HepG2 (cell line): Measurements from ENCODE around the gene DDX19B. TPM values are rescaled to one million over a fixed set of nuclear protein-coding genes. Genes with fewer than 3 reads are reported as not detected.

Experiments used
- ATAC-seq: fragments of 200-7000 bp; cut with Tn5 transposase; 3 replicates; pipeline ENCODE4 v1.9.1; 2020; ENCODE audit warnings: mild to moderate bottlenecking, moderate library complexity
- BruUV-seq: library from RNA; stranded (reverse); fragments of 400-500 nt; replicated peaks from 2 replicates; lab custom pipeline; 2021; lab: Mats Ljungman, UMichigan
- CTCF ChIA-PET: fragments of 300-600 bp; formaldehyde crosslinking; extraction: SDS; loops from one replicate; lab custom pipeline; 2021; ENCODE audit warnings: low total read pairs, inconsistent platforms, low intra/inter-chr PET ratio; lab: Yijun Ruan, JAX
- POLR2A ChIA-PET: fragments of 350-600 bp; sonication (Branson Sonifier 250); formaldehyde crosslinking; loops from one replicate; lab custom pipeline; 2020; ENCODE audit warnings: antibody characterized with exemption, inconsistent platforms; lab: Yijun Ruan, JAX
- DNase-seq: peaks from one replicate; pipeline ENCODE4 v3.0.0-alpha.2; 2015; ENCODE audit warnings: low spot score
- FAIRE-seq: peaks from 3 replicates; lab custom pipeline; 2011; peaks lifted over from hg19 to GRCh38; lab: Jason Lieb, UNC
- H2AFZ ChIP-seq: one replicate; pipeline ENCODE4 v1.6.1; 2011; ENCODE audit warnings: low read length, inconsistent platforms
- H3K27ac ChIP-seq: fragments of 300-600 bp; 3 replicates; pipeline ENCODE4 v1.8.0; 2011; ENCODE audit warnings: mixed run types, mild to moderate bottlenecking, mixed read lengths, low read length, inconsistent platforms; ENCODE audit not compliant: insufficient read depth; ENCODE audit errors: extremely low read length
- H3K27me3 ChIP-seq, 2 experiments: fragments of 200-600 bp in 1 of 2; 2 replicates in 1 of 2; 3 replicates in 1 of 2; pipeline versions ENCODE4 v1.6.0 to v1.8.0; 2011; ENCODE audit warnings: low read length in 2 of 2, mild to moderate bottlenecking in 2 of 2, moderate library complexity in 2 of 2, inconsistent platforms in 1 of 2; ENCODE audit not compliant: insufficient read depth in 2 of 2, control insufficient read depth in 1 of 2
- H3K36me3 ChIP-seq, 2 experiments: fragments of 200-600 bp in 1 of 2; replicated peaks in 1 of 2; 2 replicates in 1 of 2; 3 replicates in 1 of 2; pipeline versions ENCODE4 v1.5.1 to v1.8.0; 2011; ENCODE audit warnings: low read length in 2 of 2, inconsistent platforms in 1 of 2; ENCODE audit not compliant: insufficient read depth in 2 of 2, control insufficient read depth in 1 of 2
- H3K4me1 ChIP-seq: 2 replicates; pipeline ENCODE4 v1.5.1; 2012; ENCODE audit warnings: low read length, inconsistent platforms; ENCODE audit not compliant: insufficient read depth
- H3K4me2 ChIP-seq: 2 replicates; pipeline ENCODE4 v1.6.0; 2011; ENCODE audit warnings: low read depth, low read length, inconsistent platforms
- H3K4me3 ChIP-seq, 3 experiments: fragments of 200-600 bp in 1 of 3; sonication (generic), shearing (Covaris generic) in 1 of 3; replicated peaks in 1 of 3; 2 replicates each; pipeline ENCODE4 v1.5.1; 2011 to 2016; ENCODE audit warnings: low read length in 3 of 3, inconsistent platforms in 2 of 3, low read depth in 2 of 3, mild to moderate bottlenecking in 2 of 3, control low read depth in 1 of 3, mixed read lengths in 1 of 3; ENCODE audit not compliant: insufficient read depth in 1 of 3
- H3K79me2 ChIP-seq: one replicate; pipeline ENCODE4 v1.6.1; 2011; ENCODE audit warnings: low read length, inconsistent platforms; ENCODE audit not compliant: insufficient read depth
- H3K9ac ChIP-seq: 2 replicates; pipeline ENCODE4 v1.6.0; 2011; ENCODE audit warnings: mild to moderate bottlenecking, low read depth, low read length, inconsistent platforms; ENCODE audit not compliant: insufficient read depth
- H3K9me3 ChIP-seq: 2 replicates; pipeline ENCODE4 v1.5.1; 2012; ENCODE audit warnings: mild to moderate bottlenecking, low read length
- H4K20me1 ChIP-seq: 2 replicates; pipeline ENCODE4 v1.6.0; 2011; ENCODE audit warnings: inconsistent platforms, mild to moderate bottlenecking, low read length, moderate library complexity; ENCODE audit not compliant: insufficient read depth
- EEA1 ChIP-seq: sonication (generic); formaldehyde crosslinking; IDR thresholded peaks from 2 replicates; pipeline ENCODE4 v1.5.1; 2020; ENCODE audit warnings: mild to moderate bottlenecking, missing genetic modification reagents, borderline replicate concordance
- KAT2B ChIP-seq: fragments of 150-350 bp; IDR thresholded peaks from 2 replicates; pipeline ENCODE4 v1.6.1; 2014; ENCODE audit warnings: low read depth, low read length, borderline replicate concordance
- MAFF ChIP-seq: IDR thresholded peaks from 2 replicates; pipeline ENCODE4 v1.6.1; 2011; ENCODE audit warnings: low read depth, low read length, improper control_type of control experiment
- MAFK ChIP-seq, 2 experiments: IDR thresholded peaks in 1 of 2; conservative IDR thresholded peaks in 1 of 2; 2 replicates each; pipeline ENCODE4 v1.6.1; 2011; ENCODE audit warnings: improper control_type of control experiment in 2 of 2, low read length in 2 of 2
- MYC ChIP-seq: sonication (generic); formaldehyde crosslinking; IDR thresholded peaks from 2 replicates; pipeline ENCODE4 v1.9.0; 2021; ENCODE audit warnings: missing genetic modification reagents, borderline replicate concordance
- NFE2L1 ChIP-seq: sonication (generic); formaldehyde crosslinking; IDR thresholded peaks from 2 replicates; pipeline ENCODE4 v1.4.0; 2020; ENCODE audit warnings: missing genetic modification reagents, mild to moderate bottlenecking, borderline replicate concordance
- RNF2 ChIP-seq: fragments of 450-650 bp; conservative IDR thresholded peaks from 2 replicates; pipeline ENCODE4 v1.6.1; 2016; ENCODE audit warnings: low read depth
- SMYD3 ChIP-seq: sonication (generic); formaldehyde crosslinking; IDR thresholded peaks from 2 replicates; pipeline ENCODE4 v1.8.1; 2023; ENCODE audit warnings: mild to moderate bottlenecking, missing genetic modification reagents
- TBX2 ChIP-seq: sonication (generic); formaldehyde crosslinking; IDR thresholded peaks from 2 replicates; pipeline ENCODE4 v1.5.0; 2020; ENCODE audit warnings: missing genetic modification reagents, mild to moderate bottlenecking, borderline replicate concordance
- ZC3H13 ChIP-seq: sonication (generic); formaldehyde crosslinking; IDR thresholded peaks from 2 replicates; pipeline ENCODE4 v1.8.1; 2023; ENCODE audit warnings: mild to moderate bottlenecking, missing genetic modification reagents, moderate library complexity
- ZNF672 ChIP-seq: sonication (generic); formaldehyde crosslinking; IDR thresholded peaks from 2 replicates; pipeline ENCODE4 v1.8.1; 2022; ENCODE audit warnings: missing genetic modification reagents
- ZNF720 ChIP-seq: sonication (generic); formaldehyde crosslinking; IDR thresholded peaks from 2 replicates; pipeline ENCODE4 v1.4.0; 2020; ENCODE audit warnings: missing genetic modification reagents
- ZNF737 ChIP-seq: sonication (generic); formaldehyde crosslinking; IDR thresholded peaks from 2 replicates; pipeline ENCODE4 v1.5.0; 2020; ENCODE audit warnings: missing genetic modification reagents, mild to moderate bottlenecking, borderline replicate concordance
- WGBS: methylation state at CpG from one replicate; pipeline ENCODE4 v1.1.6; 2017; ENCODE audit warnings: low lambda C conversion rate; 5-methylcytosine and 5-hydroxymethylcytosine counted together
- in situ Hi-C: cut with HindIII; loops from 2 replicates; pipeline ENCODE4 v1.10.0; 2017; ENCODE audit warnings: low pct_unique_long_range_greater_than_20kb; ENCODE audit not compliant: extremely low pct_ligation_motif_present
- intact Hi-C: fragments of 100-400 bp; cut with micrococcal nuclease; formaldehyde crosslinking; loops from one replicate; pipeline ENCODE4 v1.10.0; 2022; ENCODE audit not compliant: unreplicated experiment
- polyA plus RNA-seq, 8 experiments: library from polyadenylated mRNA; depleted of rRNA in 3 of 8; stranded (reverse) in 7 of 8; unstranded in 1 of 8; fragments of >200 nt; fragmentation: Illumina TruSeq in 4 of 8; extraction: Trizol in 4 of 8; gene quantifications; 2 replicates each; pipeline versions ENCODE4 v1.2.1 to v1.2.3, GENCODE V29; 2011 to 2016; ENCODE audit warnings: low read depth in 4 of 8, missing spikeins in 1 of 8, mixed read lengths in 1 of 8; ENCODE audit not compliant: insufficient read depth in 1 of 8
- total RNA-seq, 5 experiments: library from RNA; depleted of rRNA; stranded (reverse); fragments of >200 nt; fragmentation: Illumina TruSeq; extraction: Trizol; gene quantifications; 2 replicates each; pipeline ENCODE4 v1.2.3, GENCODE V29; 2016; ENCODE audit warnings: low read depth in 1 of 5
- TF ChIP-seq, protein P1 (sequence below): sonication (generic); formaldehyde crosslinking; IDR thresholded peaks from 2 replicates; pipeline ENCODE4 v1.4.0; 2020; ENCODE audit warnings: missing genetic modification reagents, low read depth, mild to moderate bottlenecking, borderline replicate concordance
- TF ChIP-seq, protein P2 (sequence below): sonication (generic); formaldehyde crosslinking; IDR thresholded peaks from 2 replicates; pipeline ENCODE4 v1.5.0; 2020; ENCODE audit warnings: mild to moderate bottlenecking, missing genetic modification reagents
- TF ChIP-seq, protein P3 (sequence below): sonication (generic); formaldehyde crosslinking; IDR thresholded peaks from 2 replicates; pipeline ENCODE4 v1.8.0; 2022; ENCODE audit warnings: low read depth, missing genetic modification reagents
- TF ChIP-seq, protein P4 (sequence below): sonication (generic); formaldehyde crosslinking; IDR thresholded peaks from 2 replicates; pipeline ENCODE4 v1.8.0; 2022; ENCODE audit warnings: mild to moderate bottlenecking, missing genetic modification reagents, borderline replicate concordance

DDX19B gene
- total and polyA plus RNA-seq, 2 of the 13 experiments (the other 11 are each of a cell fraction or from before 2014, with no cell fraction given), result 36.2 to 40.0 TPM

DNA sequence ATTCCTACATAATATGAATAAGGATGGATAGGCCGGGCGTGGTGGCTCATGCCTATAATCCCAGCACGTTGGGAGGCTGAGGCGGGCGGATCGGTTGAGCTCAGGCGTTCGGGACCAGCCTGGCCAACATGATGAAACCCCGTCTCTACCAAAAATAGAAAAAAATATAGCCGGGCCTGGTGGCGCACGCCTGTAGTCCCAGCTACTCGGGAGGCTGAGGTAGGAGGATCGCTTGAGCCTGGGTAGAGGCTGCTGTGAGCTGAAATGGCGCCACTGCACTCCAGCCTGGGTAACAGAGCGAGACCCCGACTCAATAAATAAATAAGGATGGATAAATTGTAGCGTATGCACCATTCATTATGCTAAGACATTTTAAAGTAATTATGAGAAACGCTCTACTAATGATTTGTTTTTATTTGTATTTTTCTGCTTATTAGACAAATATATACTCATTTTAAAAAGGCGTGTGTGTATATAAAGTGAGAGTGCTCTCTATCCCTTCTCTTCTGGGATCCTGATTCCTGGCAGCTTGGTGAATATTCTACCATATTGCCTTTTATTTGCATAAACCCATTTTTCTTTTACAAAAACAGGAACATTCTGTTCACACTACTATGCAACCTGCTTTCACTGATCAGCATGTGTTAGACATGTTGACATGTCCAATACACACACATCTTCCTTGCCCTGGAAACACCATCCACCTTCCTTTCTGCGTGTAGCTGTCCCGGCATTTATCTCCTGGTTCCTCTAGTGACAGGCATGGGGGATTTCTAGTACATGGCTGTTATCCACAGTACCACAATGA is 74.1 kb downstream of the DDX19B start:
- Histone ChIP-seq H3K27me3 (no peaks in the 10 kb centered on the region), H3K27ac (no peak overlapping the region), H4K20me1 (no peaks in the 10 kb centered on the region), H3K4me2 (no peak overlapping the region), H3K9ac (no peak overlapping the region), H2AFZ (no peak overlapping the region), H3K79me2 (no peaks in the 10 kb centered on the region), H3K4me3 (no peak overlapping the region), H3K4me1 (no peaks in the 10 kb centered on the region), H3K9me3 (no peaks in the 10 kb centered on the region), H3K36me3 (peaks cover 31 to 66% of the 10 kb centered on the region in 2 experiments)
- intact Hi-C loops, result no loop called here
- 0 out of 2 replicates have a peak, but pooled peaks have one; percentile 22 for TF ChIP-seq SMYD3
- no peak for TF ChIP-seq EEA1 (CRISPR knock-in tag)
- TF ChIP-seq MAFF, result peak; percentile 15; the same call in 1 of the 2 replicates
- TF ChIP-seq, protein P1, sequence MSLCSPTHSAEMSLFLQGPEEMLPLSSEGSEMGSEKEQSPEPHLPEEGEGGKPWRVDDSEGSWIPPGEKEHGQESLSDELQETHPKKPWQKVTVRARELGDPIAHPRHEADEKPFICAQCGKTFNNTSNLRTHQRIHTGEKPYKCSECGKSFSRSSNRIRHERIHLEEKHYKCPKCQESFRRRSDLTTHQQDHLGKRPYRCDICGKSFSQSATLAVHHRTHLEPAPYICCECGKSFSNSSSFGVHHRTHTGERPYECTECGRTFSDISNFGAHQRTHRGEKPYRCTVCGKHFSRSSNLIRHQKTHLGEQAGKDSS (CRISPR knock-in tag), result no peak
- TF ChIP-seq, protein P2, sequence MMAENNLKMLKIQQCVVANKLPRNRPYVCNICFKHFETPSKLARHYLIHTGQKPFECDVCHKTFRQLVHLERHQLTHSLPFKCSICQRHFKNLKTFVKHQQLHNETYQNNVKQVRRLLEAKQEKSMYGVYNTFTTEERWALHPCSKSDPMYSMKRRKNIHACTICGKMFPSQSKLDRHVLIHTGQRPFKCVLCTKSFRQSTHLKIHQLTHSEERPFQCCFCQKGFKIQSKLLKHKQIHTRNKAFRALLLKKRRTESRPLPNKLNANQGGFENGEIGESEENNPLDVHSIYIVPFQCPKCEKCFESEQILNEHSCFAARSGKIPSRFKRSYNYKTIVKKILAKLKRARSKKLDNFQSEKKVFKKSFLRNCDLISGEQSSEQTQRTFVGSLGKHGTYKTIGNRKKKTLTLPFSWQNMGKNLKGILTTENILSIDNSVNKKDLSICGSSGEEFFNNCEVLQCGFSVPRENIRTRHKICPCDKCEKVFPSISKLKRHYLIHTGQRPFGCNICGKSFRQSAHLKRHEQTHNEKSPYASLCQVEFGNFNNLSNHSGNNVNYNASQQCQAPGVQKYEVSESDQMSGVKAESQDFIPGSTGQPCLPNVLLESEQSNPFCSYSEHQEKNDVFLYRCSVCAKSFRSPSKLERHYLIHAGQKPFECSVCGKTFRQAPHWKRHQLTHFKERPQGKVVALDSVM (CRISPR knock-in tag), result peak; percentile 46; the same call in 1 of the 2 replicates
- TF ChIP-seq ZC3H13, result no peak
- no peak for TF ChIP-seq NFE2L1
- TF ChIP-seq, protein P3, sequence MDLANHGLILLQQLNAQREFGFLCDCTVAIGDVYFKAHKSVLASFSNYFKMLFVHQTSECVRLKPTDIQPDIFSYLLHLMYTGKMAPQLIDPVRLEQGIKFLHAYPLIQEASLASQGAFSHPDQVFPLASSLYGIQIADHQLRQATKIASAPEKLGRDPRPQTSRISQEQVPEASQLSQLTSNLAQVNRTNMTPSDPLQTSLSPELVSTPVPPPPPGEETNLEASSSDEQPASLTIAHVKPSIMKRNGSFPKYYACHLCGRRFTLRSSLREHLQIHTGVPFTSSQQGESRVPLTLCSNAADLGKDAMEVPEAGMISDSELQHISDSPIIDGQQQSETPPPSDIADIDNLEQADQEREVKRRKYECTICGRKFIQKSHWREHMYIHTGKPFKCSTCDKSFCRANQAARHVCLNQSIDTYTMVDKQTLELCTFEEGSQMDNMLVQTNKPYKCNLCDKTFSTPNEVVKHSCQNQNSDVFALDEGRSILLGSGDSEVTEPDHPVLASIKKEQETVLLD (CRISPR knock-in tag), result no peak
- TF ChIP-seq, protein P4, sequence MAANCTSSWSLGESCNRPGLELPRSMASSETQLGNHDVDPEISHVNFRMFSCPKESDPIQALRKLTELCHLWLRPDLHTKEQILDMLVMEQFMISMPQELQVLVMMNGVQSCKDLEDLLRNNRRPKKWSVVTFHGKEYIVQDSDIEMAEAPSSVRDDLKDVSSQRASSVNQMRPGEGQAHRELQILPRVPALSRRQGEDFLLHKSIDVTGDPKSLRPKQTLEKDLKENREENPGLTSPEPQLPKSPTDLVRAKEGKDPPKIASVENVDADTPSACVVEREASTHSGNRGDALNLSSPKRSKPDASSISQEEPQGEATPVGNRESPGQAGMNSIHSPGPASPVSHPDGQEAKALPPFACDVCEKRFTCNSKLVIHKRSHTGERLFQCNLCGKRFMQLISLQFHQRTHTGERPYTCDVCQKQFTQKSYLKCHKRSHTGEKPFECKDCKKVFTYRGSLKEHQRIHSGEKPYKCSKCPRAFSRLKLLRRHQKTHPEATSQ (CRISPR knock-in tag), result no peak
- no peak for TF ChIP-seq ZNF720
- no peak for TF ChIP-seq ZNF737 (CRISPR knock-in tag)
- TF ChIP-seq KAT2B, result no peak
- no peak for TF ChIP-seq TBX2
- TF ChIP-seq MYC (CRISPR knock-in tag), result no peak
- no peak for TF ChIP-seq RNF2
- TF ChIP-seq MAFK (conservative IDR thresholded peaks at IDR 0.05 in 1 of 2, IDR thresholded peaks at IDR 0.05 in 1 of 2; ENCODE audit: low read length in 2 of 2), result peak; percentile 40 to 50; a peak in 2 of 4 replicates
- no peak for TF ChIP-seq ZNF672
- FAIRE-seq (no peak), ATAC-seq (no peak), DNase-seq (no peak)
- ChIA-PET CTCF (no interaction called here), POLR2A (interaction anchor here (1.1 to 1.7 kb wide), 3 partner anchors 8 to 26 kb away, joined by 3 to 6 read pairs (median 3); partner anchors contain the start of gene DDX19A)
- in situ Hi-C loops, result loop anchor here (5.0 kb wide), 1 partner anchor 279 kb away; no protein-coding TSS in a partner anchor
- 98% methylated on average over 22 of the region's 22 CpGs for WGBS
- no TSS peak for BruUV-seq
